Aorta (tissue), 5 donors: ENCODE results near the gene CD300LD. TPM values are rescaled to one million over a fixed set of nuclear protein-coding genes. Genes with fewer than 3 reads are reported as not detected.
"Not testable (repeated sequence)": the region's sequence is repeated elsewhere in the genome, so short reads cannot be mapped to it uniquely, and the experiment has no call there.

ENCODE experiments used
- ATAC-seq: fragments of 200-7000 bp; cut with Tn5 transposase; one replicate; pipeline ENCODE4 v1.9.1; 2022; ENCODE audit warnings: moderate library complexity; ENCODE audit not compliant: low FRiP score
- DNase-seq, 2 donors: peaks; one replicate each; pipeline ENCODE4 v3.0.0-alpha.2; 2020
- H3K27ac ChIP-seq, 2 donors: one replicate each; pipeline ENCODE4 v1.5.1; 2013; ENCODE audit warnings: low read length in 2 of 2, mild to moderate bottlenecking in 2 of 2, moderate library complexity in 2 of 2, control low read depth in 1 of 2, inconsistent platforms in 1 of 2, low read depth in 1 of 2
- H3K27me3 ChIP-seq, 2 donors: one replicate each; pipeline ENCODE4 v1.6.1; 2013; ENCODE audit warnings: control low read depth in 1 of 2, low read length in 1 of 2, mild to moderate bottlenecking in 1 of 2, moderate library complexity in 1 of 2; ENCODE audit not compliant: insufficient read depth in 2 of 2, control insufficient read depth in 1 of 2
- H3K36me3 ChIP-seq, 2 donors: one replicate each; pipeline ENCODE4 v1.6.1; 2013; ENCODE audit warnings: control low read depth in 1 of 2, low read length in 1 of 2, mild to moderate bottlenecking in 1 of 2; ENCODE audit not compliant: insufficient read depth in 2 of 2, control insufficient read depth in 1 of 2
- H3K4me1 ChIP-seq, 2 donors: one replicate each; pipeline ENCODE4 v1.6.1; 2013; ENCODE audit warnings: low read length in 2 of 2, control low read depth in 1 of 2, mild to moderate bottlenecking in 1 of 2, moderate library complexity in 1 of 2; ENCODE audit not compliant: insufficient read depth in 2 of 2, control insufficient read depth in 1 of 2
- H3K4me3 ChIP-seq, 2 donors: one replicate each; pipeline ENCODE4 v1.5.1; 2013; ENCODE audit warnings: low read length in 2 of 2, control low read depth in 1 of 2, mild to moderate bottlenecking in 1 of 2
- H3K9me3 ChIP-seq: one replicate; pipeline ENCODE4 v1.6.1; 2013; ENCODE audit warnings: mild to moderate bottlenecking, low read length; ENCODE audit not compliant: control insufficient read depth
- WGBS, 2 donors: extraction: QIAGEN DNeasy Blood & Tissue Kit; methylation state at CpG; one replicate each; pipeline ENCODE4 v1.1.7; 2013; 5-methylcytosine and 5-hydroxymethylcytosine counted together
- intact Hi-C, 2 donors: fragments of 100-400 bp; cut with DNase I; formaldehyde crosslinking; loops; one replicate each; pipeline versions ENCODE4 v1.14.2 to v1.15.0; 2022
- long read RNA-seq, 2 donors: library from polyadenylated mRNA; unstranded; transcript quantifications; one replicate each; pipeline ENCODE4 v2.0.0, GENCODE V29; 2020 to 2021
- polyA plus RNA-seq, 2 donors: library from polyadenylated mRNA; stranded (reverse); fragments of 200-250 nt; gene quantifications; one replicate each; pipeline ENCODE4 v1.2.3, GENCODE V29; 2013
- total RNA-seq, 2 donors: library from RNA; stranded (reverse); fragmentation: NEBNext Ultra II Directional; extraction: Animal tissue kit (Norgen Biotek cat#: 25700); gene quantifications; one replicate each; pipeline ENCODE4 v1.2.1, GENCODE V29; 2021
- donor health status: healthy with polysubstance abuse.
- donor health status: Bipolar disorder and iron deficiency.
- donor health status: DM: no; HTN: no; CAD: no.
- donor health status: DM: no; HTN: no; CAD: no.
- donor health status: DM: yes; HTN: yes; CAD: no.

CD300LD gene
- total RNA-seq (not detected), polyA plus RNA-seq (under 1 TPM in 1 of 2 donors, not detected in 1; 0.75 TPM)
- long read RNA-seq, donor 1: 0 reads
- long read RNA-seq, donor 2: 0 reads

GRCh38 chr17:74592087-74592990 lies at the start of gene CD300LD:
CD300LD (minus strand) TSS chr17:74592283; CDS start chr17:74592202, 81 bp downstream.
- peaks cover 0 to 4% of the 10 kb centered on the region in 2 donors for H3K27me3 ChIP-seq
- WGBS, 2 donors: 74 to 78% methylated on average over 14 of the region's 14 CpGs
- no peaks in the 10 kb centered on the region for H3K36me3 ChIP-seq
- DNase-seq: no peak
- H3K27ac ChIP-seq: no peak within 1 kb of the TSS
- H3K4me1 ChIP-seq: no peaks in the 10 kb centered on the region
- ATAC-seq: no peak
- intact Hi-C loops: no loop called here
- H3K4me3 ChIP-seq: no peak within 1 kb of the TSS
- peaks cover 4% of the 10 kb centered on the region for H3K9me3 ChIP-seq

DNA sequence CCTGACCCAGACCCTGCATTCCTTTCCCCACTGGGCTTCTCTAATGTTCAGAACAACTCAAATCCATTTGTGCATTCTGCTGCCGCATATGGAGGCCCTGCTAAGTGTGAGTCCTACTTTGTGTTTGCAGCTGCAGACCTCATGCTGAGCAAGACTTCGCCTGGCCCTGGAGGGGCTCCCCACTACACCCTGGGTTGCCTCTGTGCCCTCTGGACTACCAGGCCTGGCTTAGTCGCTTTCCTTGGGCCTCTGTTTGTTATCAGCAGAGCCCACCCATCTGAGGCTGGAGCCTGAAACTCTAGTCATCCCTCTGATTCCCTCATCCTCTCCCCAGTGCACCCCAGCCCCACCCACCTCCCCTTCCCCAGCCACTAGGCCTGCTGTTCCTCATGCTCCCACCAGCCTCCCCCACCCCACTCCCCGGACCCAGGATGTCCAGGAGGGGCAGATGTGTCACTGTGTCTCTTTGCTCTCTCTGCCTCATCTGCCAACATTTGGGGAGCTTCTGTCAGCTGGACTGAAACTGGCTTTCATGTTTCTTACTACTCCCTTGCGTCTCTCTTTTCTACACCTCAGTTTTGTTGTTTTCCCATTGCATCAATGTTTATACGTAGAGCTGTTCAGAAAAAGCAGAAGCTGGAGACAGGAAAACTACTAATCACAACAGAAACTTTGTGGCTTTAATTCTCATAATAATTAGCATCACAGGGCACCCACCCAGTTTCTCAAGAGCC lies 49.3 kb upstream of the CD300LD start:
- Histone ChIP-seq H3K27ac (no peak overlapping the region), H3K36me3 (no peaks in the 10 kb centered on the region), H3K4me3 (no peak overlapping the region), H3K9me3 (no peaks in the 10 kb centered on the region), H3K4me1 (no peaks in the 10 kb centered on the region), H3K27me3 (no peaks in the 10 kb centered on the region)
- intact Hi-C loops: no loop called here
- WGBS, 2 donors: 44 to 56% methylated on average over 6 of the region's 6 CpGs
- DNase-seq (no peak), ATAC-seq (no peak)

- Histone ChIP-seq H3K4me3 (no peak overlapping the region), H3K27ac (no peak overlapping the region), H3K9me3 (no peaks in the 10 kb centered on the region), H3K36me3 (no peaks in the 10 kb centered on the region), H3K27me3 (no peaks in the 10 kb centered on the region), H3K4me1 (no peaks in the 10 kb centered on the region)
- 80 to 82% methylated on average over 10 of the region's 10 CpGs for WGBS, 2 donors
- DNase-seq (no peak), ATAC-seq (no peak)
- intact Hi-C loops: no loop called here
These were observed 47.6 kb upstream of the CD300LD start for GRCh38 chr17:74639704-74640151.

GRCh38 chr17:74637926-74638325 lies 45.8 kb upstream of the CD300LD start:
- H3K27me3 ChIP-seq: peaks cover 0 to 3% of the 10 kb centered on the region in 2 donors
- H3K4me3 ChIP-seq: no peak overlapping the region
- no peaks in the 10 kb centered on the region for H3K36me3 ChIP-seq
- DNase-seq: no peak
- intact Hi-C loops: no loop called here
- no peak for ATAC-seq
- no peaks in the 10 kb centered on the region for H3K4me1 ChIP-seq
- no peak overlapping the region for H3K27ac ChIP-seq
- peaks cover 2% of the 10 kb centered on the region for H3K9me3 ChIP-seq
- 33 to 41% methylated on average over 2 of the region's 2 CpGs for WGBS, 2 donors

GRCh38 chr17:74637265-74637664 lies 45.2 kb upstream of the CD300LD start:
- 53 to 56% methylated on average over 11 of the region's 11 CpGs for WGBS, 2 donors
- DNase-seq (no peak), ATAC-seq (no peak)
- H3K4me1 ChIP-seq: no peaks in the 10 kb centered on the region
- H3K27me3 ChIP-seq: peaks cover 0 to 3% of the 10 kb centered on the region in 2 donors
- no peaks in the 10 kb centered on the region for H3K36me3 ChIP-seq
- H3K4me3 ChIP-seq: no peak overlapping the region
- peaks cover 2% of the 10 kb centered on the region for H3K9me3 ChIP-seq
- intact Hi-C loops: no loop called here
- no peak overlapping the region for H3K27ac ChIP-seq

- H3K27me3 ChIP-seq, H3K36me3 ChIP-seq, DNase-seq, H3K9me3 ChIP-seq, H3K4me3 ChIP-seq, H3K27ac ChIP-seq, intact Hi-C loops, ATAC-seq, H3K4me1 ChIP-seq: not testable (repeated sequence)
- WGBS, 2 donors: 49 to 56% methylated on average over 10 of the region's 10 CpGs
These were observed 44.5 kb upstream of the CD300LD start for GRCh38 chr17:74636541-74637085.

- H3K4me1 ChIP-seq: no peaks in the 10 kb centered on the region
- no peak for ATAC-seq
- DNase-seq: no peak
- no peak overlapping the region for H3K27ac ChIP-seq
- H3K9me3 ChIP-seq: peaks cover 2% of the 10 kb centered on the region
- intact Hi-C loops: no loop called here
- H3K36me3 ChIP-seq: no peaks in the 10 kb centered on the region
- H3K4me3 ChIP-seq: no peak overlapping the region
- 51 to 53% methylated on average over 13 of the region's 13 CpGs for WGBS, 2 donors
- H3K27me3 ChIP-seq: peaks cover 0 to 3% of the 10 kb centered on the region in 2 donors
These were observed 43.3 kb upstream of the CD300LD start for GRCh38 chr17:74635418-74635817.

DNA sequence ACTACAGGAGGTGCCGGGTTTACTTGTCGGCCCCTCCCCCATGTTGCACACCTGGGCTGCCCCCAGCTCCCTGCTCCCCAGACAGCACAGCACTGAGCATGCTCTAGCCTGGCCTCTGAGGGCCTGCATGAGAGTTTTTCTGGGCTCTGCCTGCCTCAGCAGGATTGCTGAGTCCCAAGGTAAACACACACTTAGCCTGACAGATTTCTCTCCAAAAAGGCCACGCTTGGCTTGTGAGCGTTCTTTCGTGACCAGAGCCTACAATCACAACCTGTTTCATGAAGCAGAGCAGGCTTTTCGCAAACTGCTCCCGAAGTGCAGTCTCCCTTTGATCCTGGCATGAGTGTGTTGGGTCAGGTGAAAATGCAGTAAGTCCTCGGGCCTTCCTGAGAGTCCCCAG lies 41.2 kb upstream of the CD300LD start:
- Histone ChIP-seq H3K9me3 (peaks cover 4% of the 10 kb centered on the region), H3K27me3 (peaks cover 0 to 3% of the 10 kb centered on the region in 2 donors), H3K4me3 (no peak overlapping the region), H3K27ac (no peak overlapping the region), H3K36me3 (no peaks in the 10 kb centered on the region), H3K4me1 (no peaks in the 10 kb centered on the region)
- WGBS, 2 donors: 34 to 54% methylated on average over 8 of the region's 8 CpGs
- ATAC-seq: no peak
- DNase-seq: no peak
- intact Hi-C loops: no loop called here
